OCI-LY7 (cell line): ENCODE measurements around the gene MOSPD2.

ENCODE experiments used
- EZH2phosphoT487 ChIP-seq: fragments of 200-600 bp; sonication (generic); IDR thresholded peaks from 2 replicates; pipeline ENCODE4 v1.6.1; 2018; ENCODE audit warnings: low read depth, borderline replicate concordance, mild to moderate bottlenecking, mixed run types, antibody characterized with exemption, low read length, moderate library complexity, mixed read lengths
- TF ChIP-seq, protein P1 (sequence below): fragments of 200-600 bp; sonication (generic); conservative IDR thresholded peaks from 2 replicates; pipeline ENCODE4 v1.5.1; 2014; ENCODE audit warnings: mild to moderate bottlenecking, antibody characterized with exemption, low read length, moderate library complexity, mixed read lengths

- TF ChIP-seq, protein P1, sequence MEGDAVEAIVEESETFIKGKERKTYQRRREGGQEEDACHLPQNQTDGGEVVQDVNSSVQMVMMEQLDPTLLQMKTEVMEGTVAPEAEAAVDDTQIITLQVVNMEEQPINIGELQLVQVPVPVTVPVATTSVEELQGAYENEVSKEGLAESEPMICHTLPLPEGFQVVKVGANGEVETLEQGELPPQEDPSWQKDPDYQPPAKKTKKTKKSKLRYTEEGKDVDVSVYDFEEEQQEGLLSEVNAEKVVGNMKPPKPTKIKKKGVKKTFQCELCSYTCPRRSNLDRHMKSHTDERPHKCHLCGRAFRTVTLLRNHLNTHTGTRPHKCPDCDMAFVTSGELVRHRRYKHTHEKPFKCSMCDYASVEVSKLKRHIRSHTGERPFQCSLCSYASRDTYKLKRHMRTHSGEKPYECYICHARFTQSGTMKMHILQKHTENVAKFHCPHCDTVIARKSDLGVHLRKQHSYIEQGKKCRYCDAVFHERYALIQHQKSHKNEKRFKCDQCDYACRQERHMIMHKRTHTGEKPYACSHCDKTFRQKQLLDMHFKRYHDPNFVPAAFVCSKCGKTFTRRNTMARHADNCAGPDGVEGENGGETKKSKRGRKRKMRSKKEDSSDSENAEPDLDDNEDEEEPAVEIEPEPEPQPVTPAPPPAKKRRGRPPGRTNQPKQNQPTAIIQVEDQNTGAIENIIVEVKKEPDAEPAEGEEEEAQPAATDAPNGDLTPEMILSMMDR, result no peak
- TF ChIP-seq EZH2phosphoT487, result no peak
Observed at GRCh38 chrX:14963447-14964236, 90.4 kb downstream of the MOSPD2 start.
